Uterus (tissue), 2 donors: ENCODE measurements around the gene ZIC1.

Experiments used
- POLR2A ChIP-seq, 2 donors: fragments of 450-650 bp; IDR thresholded peaks; one replicate each; pipeline ENCODE4 v1.6.1; 2016; ENCODE audit warnings: antibody characterized with exemption in 2 of 2, mild to moderate bottlenecking in 1 of 2, moderate library complexity in 1 of 2
- TF ChIP-seq, protein P1 (sequence below), 4 experiments: fragments of 200-600 bp in 2 of 4; fragments of 450-650 bp in 2 of 4; sonication (generic) in 2 of 4; IDR thresholded peaks; one replicate each; pipeline ENCODE4 v1.5.1; 2016 to 2019; ENCODE audit warnings: antibody characterized with exemption in 4 of 4, mild to moderate bottlenecking in 2 of 4, moderate library complexity in 1 of 4

- TF ChIP-seq, protein P1, sequence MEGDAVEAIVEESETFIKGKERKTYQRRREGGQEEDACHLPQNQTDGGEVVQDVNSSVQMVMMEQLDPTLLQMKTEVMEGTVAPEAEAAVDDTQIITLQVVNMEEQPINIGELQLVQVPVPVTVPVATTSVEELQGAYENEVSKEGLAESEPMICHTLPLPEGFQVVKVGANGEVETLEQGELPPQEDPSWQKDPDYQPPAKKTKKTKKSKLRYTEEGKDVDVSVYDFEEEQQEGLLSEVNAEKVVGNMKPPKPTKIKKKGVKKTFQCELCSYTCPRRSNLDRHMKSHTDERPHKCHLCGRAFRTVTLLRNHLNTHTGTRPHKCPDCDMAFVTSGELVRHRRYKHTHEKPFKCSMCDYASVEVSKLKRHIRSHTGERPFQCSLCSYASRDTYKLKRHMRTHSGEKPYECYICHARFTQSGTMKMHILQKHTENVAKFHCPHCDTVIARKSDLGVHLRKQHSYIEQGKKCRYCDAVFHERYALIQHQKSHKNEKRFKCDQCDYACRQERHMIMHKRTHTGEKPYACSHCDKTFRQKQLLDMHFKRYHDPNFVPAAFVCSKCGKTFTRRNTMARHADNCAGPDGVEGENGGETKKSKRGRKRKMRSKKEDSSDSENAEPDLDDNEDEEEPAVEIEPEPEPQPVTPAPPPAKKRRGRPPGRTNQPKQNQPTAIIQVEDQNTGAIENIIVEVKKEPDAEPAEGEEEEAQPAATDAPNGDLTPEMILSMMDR (IDR thresholded peaks at IDR 0.05): no peak
- TF ChIP-seq POLR2A (IDR thresholded peaks at IDR 0.05): no peak
Measured at GRCh38 chr3:147361454-147362420, 47.4 kb upstream of the ZIC1 start.
